ENCODE data around the gene REV3L.

GRCh38 chr6:111439171-111439570 lies 43.8 kb downstream of the REV3L start:
- TF ChIP-seq FOXP2 (optimal IDR thresholded peaks at IDR 0.05; ENCODE audit: control extremely low read depth, extremely low read length, insufficient read depth) (no peak), POLR2AphosphoS5 (IDR thresholded peaks at IDR 0.05; ENCODE audit: borderline replicate concordance, low read depth, low read length) (no peak), EZH2 (IDR thresholded peaks at IDR 0.05) (no peak)

Data from SK-N-MC (cell line).